BLaER1 (cell line): Measurements from ENCODE around the gene DOCK4.

Experiments used
- H3K27ac ChIP-seq: shearing (Covaris generic); formaldehyde crosslinking; 2 replicates; pipeline ENCODE4 v1.8.1; 2022
- H3K27me3 ChIP-seq: shearing (Covaris generic); formaldehyde crosslinking; 2 replicates; pipeline ENCODE4 v1.8.1; 2022
- H3K36me3 ChIP-seq: shearing (Covaris generic); formaldehyde crosslinking; 2 replicates; pipeline ENCODE4 v1.8.1; 2022
- H3K4me1 ChIP-seq: shearing (Covaris generic); formaldehyde crosslinking; 2 replicates; pipeline ENCODE4 v1.8.1; 2022
- H3K4me2 ChIP-seq: shearing (Covaris generic); formaldehyde crosslinking; 2 replicates; pipeline ENCODE4 v1.8.1; 2022
- H3K4me3 ChIP-seq: shearing (Covaris generic); formaldehyde crosslinking; 2 replicates; pipeline ENCODE4 v1.8.1; 2022
- H3K9ac ChIP-seq: shearing (Covaris generic); formaldehyde crosslinking; 2 replicates; pipeline ENCODE4 v1.8.1; 2022
- H3K9me3 ChIP-seq: shearing (Covaris generic); formaldehyde crosslinking; 2 replicates; pipeline ENCODE4 v1.8.1; 2022
- H4K20me1 ChIP-seq: shearing (Covaris generic); formaldehyde crosslinking; 2 replicates; pipeline ENCODE4 v1.8.1; 2022
- Cebpa-rat ChIP-seq: shearing (Covaris generic); IDR thresholded peaks from 2 replicates; pipeline ENCODE4 v1.8.1; 2022

DOCK4 gene

GRCh38 chr7:112224186-112224585, 18.0 kb upstream of the DOCK4 start:
- no peak overlapping the region for H3K27ac ChIP-seq
- no peaks in the 10 kb centered on the region for H3K27me3 ChIP-seq
- H3K4me1 ChIP-seq, result no peaks in the 10 kb centered on the region
- H3K9ac ChIP-seq, result no peak overlapping the region
- H3K36me3 ChIP-seq, result peaks cover 24% of the 10 kb centered on the region
- peaks cover 26% of the 10 kb centered on the region for H3K9me3 ChIP-seq
- H3K4me2 ChIP-seq, result no peak overlapping the region
- H3K4me3 ChIP-seq, result no peak overlapping the region
- no peak for TF ChIP-seq Cebpa-rat
- H4K20me1 ChIP-seq, result peaks cover 19% of the 10 kb centered on the region; the same call in 1 of the 2 replicates

- Histone ChIP-seq H3K27ac (no peak overlapping the region), H3K36me3 (peaks cover 24% of the 10 kb centered on the region), H4K20me1 (peaks cover 22% of the 10 kb centered on the region; the same call in 1 of the 2 replicates), H3K9ac (no peak overlapping the region), H3K9me3 (peaks cover 26% of the 10 kb centered on the region), H3K4me1 (no peaks in the 10 kb centered on the region), H3K27me3 (no peaks in the 10 kb centered on the region), H3K4me3 (no peak overlapping the region), H3K4me2 (no peak overlapping the region)
- no peak for TF ChIP-seq Cebpa-rat
These were observed 17.1 kb upstream of the DOCK4 start for GRCh38 chr7:112223310-112223709.

GRCh38 chr7:112220877-112221434, 14.8 kb upstream of the DOCK4 start:
- Histone ChIP-seq H3K9ac (no peak overlapping the region), H3K36me3 (peaks cover 24% of the 10 kb centered on the region), H3K27ac (no peak overlapping the region), H4K20me1 (peaks cover 40% of the 10 kb centered on the region), H3K4me2 (no peak overlapping the region), H3K27me3 (no peaks in the 10 kb centered on the region), H3K9me3 (peaks cover 26% of the 10 kb centered on the region), H3K4me1 (no peaks in the 10 kb centered on the region), H3K4me3 (no peak overlapping the region)
- no peak for TF ChIP-seq Cebpa-rat

GRCh38 chr7:112215787-112216186, 9.6 kb upstream of the DOCK4 start:
- no peak overlapping the region for H3K4me3 ChIP-seq
- H3K4me1 ChIP-seq, result no peaks in the 10 kb centered on the region
- no peaks in the 10 kb centered on the region; the same call in 1 of the 2 replicates for H3K27me3 ChIP-seq
- H3K4me2 ChIP-seq, result no peak overlapping the region
- no peak overlapping the region for H3K27ac ChIP-seq
- H3K36me3 ChIP-seq, result peaks cover 15% of the 10 kb centered on the region
- H3K9ac ChIP-seq, result no peak overlapping the region
- H4K20me1 ChIP-seq, result peaks cover 81% of the 10 kb centered on the region
- peaks cover 13% of the 10 kb centered on the region for H3K9me3 ChIP-seq
- no peak for TF ChIP-seq Cebpa-rat

- no peak for TF ChIP-seq Cebpa-rat
- H3K4me1 ChIP-seq, result no peaks in the 10 kb centered on the region
- H3K4me3 ChIP-seq, result no peak overlapping the region
- H3K9me3 ChIP-seq, result peaks cover 8% of the 10 kb centered on the region
- H3K9ac ChIP-seq, result no peak overlapping the region
- no peak overlapping the region for H3K27ac ChIP-seq
- no peak overlapping the region for H3K4me2 ChIP-seq
- H3K36me3 ChIP-seq, result peaks cover 11% of the 10 kb centered on the region; the same call in 1 of the 2 replicates
- H4K20me1 ChIP-seq, result peaks cover 90% of the 10 kb centered on the region
- H3K27me3 ChIP-seq, result no peaks in the 10 kb centered on the region; the same call in 1 of the 2 replicates
These were observed 8.7 kb upstream of the DOCK4 start for GRCh38 chr7:112214883-112215282.

- no peak overlapping the region for H3K4me3 ChIP-seq
- H3K9me3 ChIP-seq, result peaks cover 8% of the 10 kb centered on the region
- H3K4me2 ChIP-seq, result no peak overlapping the region
- no peaks in the 10 kb centered on the region for H3K4me1 ChIP-seq
- no peak overlapping the region for H3K9ac ChIP-seq
- H4K20me1 ChIP-seq, result peaks cover 84% of the 10 kb centered on the region
- H3K27ac ChIP-seq, result no peak overlapping the region
- H3K36me3 ChIP-seq, result peaks cover 6% of the 10 kb centered on the region; the same call in 1 of the 2 replicates
- no peak for TF ChIP-seq Cebpa-rat
- H3K27me3 ChIP-seq, result no peaks in the 10 kb centered on the region; the same call in 1 of the 2 replicates
These were observed 8.1 kb upstream of the DOCK4 start for GRCh38 chr7:112214268-112214667.

GRCh38 chr7:112213735-112214134, 7.5 kb upstream of the DOCK4 start:
- Histone ChIP-seq H3K4me3 (no peak overlapping the region), H3K4me2 (no peak overlapping the region), H3K9ac (no peak overlapping the region), H3K9me3 (peaks cover 8% of the 10 kb centered on the region), H3K36me3 (peaks cover 6% of the 10 kb centered on the region; the same call in 1 of the 2 replicates), H3K27ac (no peak overlapping the region), H3K27me3 (no peaks in the 10 kb centered on the region; the same call in 1 of the 2 replicates), H3K4me1 (no peaks in the 10 kb centered on the region), H4K20me1 (peaks cover 79% of the 10 kb centered on the region)
- no peak for TF ChIP-seq Cebpa-rat

GRCh38 chr7:112212571-112212970, 6.4 kb upstream of the DOCK4 start:
- no peak overlapping the region for H3K4me3 ChIP-seq
- H3K27ac ChIP-seq, result no peak overlapping the region
- peaks cover 75% of the 10 kb centered on the region for H4K20me1 ChIP-seq
- no peak for TF ChIP-seq Cebpa-rat
- no peak overlapping the region for H3K9ac ChIP-seq
- H3K36me3 ChIP-seq, result peaks cover 6% of the 10 kb centered on the region; the same call in 1 of the 2 replicates
- no peak overlapping the region for H3K4me2 ChIP-seq
- H3K4me1 ChIP-seq, result peaks cover 6% of the 10 kb centered on the region
- H3K27me3 ChIP-seq, result no peaks in the 10 kb centered on the region; the same call in 1 of the 2 replicates
- H3K9me3 ChIP-seq, result peaks cover 8% of the 10 kb centered on the region

- Histone ChIP-seq H3K4me2 (no peak overlapping the region), H3K27me3 (no peaks in the 10 kb centered on the region; the same call in 1 of the 2 replicates), H3K9ac (no peak overlapping the region), H3K9me3 (peaks cover 8% of the 10 kb centered on the region), H3K36me3 (peaks cover 6% of the 10 kb centered on the region; the same call in 1 of the 2 replicates), H3K27ac (no peak overlapping the region), H3K4me1 (peaks cover 12% of the 10 kb centered on the region), H3K4me3 (no peak overlapping the region), H4K20me1 (peaks cover 65% of the 10 kb centered on the region)
- no peak for TF ChIP-seq Cebpa-rat
These were observed 5.2 kb upstream of the DOCK4 start for GRCh38 chr7:112211348-112211907.

GRCh38 chr7:112207765-112208164, 1.6 kb upstream of the DOCK4 start:
- Histone ChIP-seq H3K4me1 (peaks cover 28% of the 10 kb centered on the region), H3K4me3 (peak overlapping the region; percentile 84; the same call in 1 of the 2 replicates), H3K9me3 (peaks cover 4% of the 10 kb centered on the region), H3K4me2 (peak overlapping the region; percentile 97), H3K27ac (no peak overlapping the region), H4K20me1 (peaks cover 35% of the 10 kb centered on the region; the same call in 1 of the 2 replicates), H3K27me3 (peaks cover 6% of the 10 kb centered on the region), H3K36me3 (peaks cover 3% of the 10 kb centered on the region; the same call in 1 of the 2 replicates), H3K9ac (no peak overlapping the region)
- TF ChIP-seq Cebpa-rat, result no peak
